ENCODE data around the gene SPEG.
A peak's percentile ranks its signal among the peaks of the same experiment; 100 is the strongest.
"Not testable (repeated sequence)": the region's sequence is repeated elsewhere in the genome, so short reads cannot be mapped to it uniquely, and the experiment has no call there.

The SPEG gene

DNA sequence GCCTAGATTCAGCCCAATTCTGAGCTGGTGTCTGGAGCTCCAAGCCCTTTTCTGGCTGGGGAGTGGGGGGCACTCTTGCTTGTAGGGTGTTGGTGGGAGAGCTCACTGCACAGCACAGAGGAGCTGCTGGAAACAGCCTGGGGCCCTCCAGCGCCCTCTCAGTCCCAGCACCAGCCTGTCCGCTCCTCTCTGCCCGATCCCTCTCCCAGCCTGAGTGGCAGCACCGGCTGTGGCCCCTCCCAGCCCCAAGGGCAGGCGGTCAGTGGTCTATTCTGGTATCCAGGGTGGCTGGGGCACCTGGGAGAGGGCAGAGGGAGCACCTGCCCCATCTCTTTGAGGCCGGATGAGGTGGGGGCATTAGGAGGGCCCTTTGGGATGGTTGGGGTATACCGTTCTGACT is 29.7 kb upstream of the SPEG start:
- no peak overlapping the region for H3K9ac ChIP-seq (ENCODE audit: low read length in 5 of 5)
- H3K9me3 ChIP-seq (ENCODE audit: control insufficient read depth in 5 of 5, low read length in 5 of 5): no peaks in the 10 kb centered on the region
- H3K36me3 ChIP-seq (ENCODE audit: control insufficient read depth in 5 of 5, insufficient read depth in 5 of 5, low read length in 5 of 5): no peaks in the 10 kb centered on the region
- no peak overlapping the region for H3K27ac ChIP-seq (ENCODE audit: low read depth, low read length)
- peaks cover 0 to 4% (median 2%) of the 10 kb centered on the region in 5 donors for H3K27me3 ChIP-seq (ENCODE audit: control insufficient read depth in 5 of 5, insufficient read depth in 4 of 5, low read length in 5 of 5)
- no peak overlapping the region for H3K4me3 ChIP-seq (ENCODE audit: low read depth in 1 of 5, low read length in 5 of 5)
- peaks cover 0 to 12% (median 0%) of the 10 kb centered on the region in 5 donors for H3K4me1 ChIP-seq (ENCODE audit: control insufficient read depth in 5 of 5, insufficient read depth in 5 of 5, low read length in 5 of 5)

- Histone ChIP-seq H3K36me3 (ENCODE audit: control insufficient read depth in 5 of 5, insufficient read depth in 5 of 5, low read length in 5 of 5) (no peaks in the 10 kb centered on the region), H3K9ac (ENCODE audit: low read length in 5 of 5) (peak overlapping the region in 1 of 5 donors; percentile 29), H3K27me3 (ENCODE audit: control insufficient read depth in 5 of 5, insufficient read depth in 4 of 5, low read length in 5 of 5) (peaks cover 0 to 4% (median 2%) of the 10 kb centered on the region in 5 donors), H3K27ac (ENCODE audit: low read depth, low read length) (no peak overlapping the region), H3K4me3 (ENCODE audit: low read depth in 1 of 5, low read length in 5 of 5) (no peak overlapping the region), H3K4me1 (ENCODE audit: control insufficient read depth in 5 of 5, insufficient read depth in 5 of 5, low read length in 5 of 5) (peaks cover 0 to 12% (median 0%) of the 10 kb centered on the region in 5 donors), H3K9me3 (ENCODE audit: control insufficient read depth in 5 of 5, low read length in 5 of 5) (no peaks in the 10 kb centered on the region)
Measured at GRCh38 chr2:219405451-219405850, 29.2 kb upstream of the SPEG start.

GRCh38 chr2:219405958-219406860 is 28.4 kb upstream of the SPEG start:
- H3K9ac ChIP-seq (ENCODE audit: low read length in 5 of 5): no peak overlapping the region
- H3K9me3 ChIP-seq (ENCODE audit: control insufficient read depth in 5 of 5, low read length in 5 of 5): no peaks in the 10 kb centered on the region
- H3K27ac ChIP-seq (ENCODE audit: low read depth, low read length): no peak overlapping the region
- peaks cover 0 to 12% (median 0%) of the 10 kb centered on the region in 5 donors for H3K4me1 ChIP-seq (ENCODE audit: control insufficient read depth in 5 of 5, insufficient read depth in 5 of 5, low read length in 5 of 5)
- no peak overlapping the region for H3K4me3 ChIP-seq (ENCODE audit: low read depth in 1 of 5, low read length in 5 of 5)
- no peaks in the 10 kb centered on the region for H3K36me3 ChIP-seq (ENCODE audit: control insufficient read depth in 5 of 5, insufficient read depth in 5 of 5, low read length in 5 of 5)
- H3K27me3 ChIP-seq (ENCODE audit: control insufficient read depth in 5 of 5, insufficient read depth in 4 of 5, low read length in 5 of 5): peaks cover 0 to 4% (median 2%) of the 10 kb centered on the region in 5 donors

GRCh38 chr2:219406861-219407230 is 27.8 kb upstream of the SPEG start:
- peaks cover 0 to 10% (median 0%) of the 10 kb centered on the region in 5 donors for H3K4me1 ChIP-seq (ENCODE audit: control insufficient read depth in 5 of 5, insufficient read depth in 5 of 5, low read length in 5 of 5)
- no peak overlapping the region for H3K4me3 ChIP-seq (ENCODE audit: low read depth in 1 of 5, low read length in 5 of 5)
- H3K27me3 ChIP-seq (ENCODE audit: control insufficient read depth in 5 of 5, insufficient read depth in 4 of 5, low read length in 5 of 5): peaks cover 0 to 5% (median 3%) of the 10 kb centered on the region in 5 donors

DNA sequence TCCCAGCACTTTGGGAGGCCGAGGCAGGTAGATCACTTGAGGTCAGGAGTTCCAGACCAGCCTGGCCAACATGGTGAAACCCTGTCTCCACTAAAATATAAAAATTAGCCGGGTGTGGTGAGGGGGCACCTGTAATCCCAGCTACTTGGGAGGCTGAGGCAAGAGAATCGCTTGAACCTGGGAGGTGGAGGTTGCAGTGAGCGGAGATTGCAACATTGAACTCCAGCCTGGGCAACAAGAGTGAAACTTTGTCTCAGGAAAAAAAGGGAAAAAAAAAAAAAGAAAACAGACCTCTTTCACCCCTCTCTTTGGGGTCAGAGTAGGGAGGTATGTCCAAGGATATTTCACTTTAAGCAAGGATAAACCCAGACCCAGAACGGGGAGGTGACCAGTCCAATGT is 27.3 kb upstream of the SPEG start:
- not testable (repeated sequence) for H3K9ac ChIP-seq (ENCODE audit: low read length in 5 of 5); H3K27me3 ChIP-seq (ENCODE audit: control insufficient read depth in 5 of 5, insufficient read depth in 4 of 5, low read length in 5 of 5); H3K4me3 ChIP-seq (ENCODE audit: low read depth in 1 of 5, low read length in 5 of 5); H3K4me1 ChIP-seq (ENCODE audit: control insufficient read depth in 5 of 5, insufficient read depth in 5 of 5, low read length in 5 of 5); H3K36me3 ChIP-seq (ENCODE audit: control insufficient read depth in 5 of 5, insufficient read depth in 5 of 5, low read length in 5 of 5); H3K9me3 ChIP-seq (ENCODE audit: control insufficient read depth in 5 of 5, low read length in 5 of 5); H3K27ac ChIP-seq (ENCODE audit: low read depth, low read length)

More at GRCh38 chr2:219406861-219407230, 27.8 kb upstream of the SPEG start:
- Histone ChIP-seq H3K27ac (ENCODE audit: low read depth, low read length) (no peak overlapping the region), H3K9ac (ENCODE audit: low read length in 5 of 5) (no peak overlapping the region), H3K9me3 (ENCODE audit: control insufficient read depth in 5 of 5, low read length in 5 of 5) (no peaks in the 10 kb centered on the region), H3K36me3 (ENCODE audit: control insufficient read depth in 5 of 5, insufficient read depth in 5 of 5, low read length in 5 of 5) (no peaks in the 10 kb centered on the region)

GRCh38 chr2:219408204-219408603 is 26.4 kb upstream of the SPEG start:
- H3K27me3 ChIP-seq (ENCODE audit: control insufficient read depth in 5 of 5, insufficient read depth in 4 of 5, low read length in 5 of 5): peaks cover 0 to 6% (median 3%) of the 10 kb centered on the region in 5 donors
- no peaks in the 10 kb centered on the region for H3K36me3 ChIP-seq (ENCODE audit: control insufficient read depth in 5 of 5, insufficient read depth in 5 of 5, low read length in 5 of 5)
- H3K9me3 ChIP-seq (ENCODE audit: control insufficient read depth in 5 of 5, low read length in 5 of 5): peaks cover 0 to 6% (median 2%) of the 10 kb centered on the region in 5 donors
- H3K4me3 ChIP-seq (ENCODE audit: low read depth in 1 of 5, low read length in 5 of 5): no peak overlapping the region
- no peak overlapping the region for H3K27ac ChIP-seq (ENCODE audit: low read depth, low read length)
- no peaks in the 10 kb centered on the region for H3K4me1 ChIP-seq (ENCODE audit: control insufficient read depth in 5 of 5, insufficient read depth in 5 of 5, low read length in 5 of 5)
- H3K9ac ChIP-seq (ENCODE audit: low read length in 5 of 5): no peak overlapping the region

DNA sequence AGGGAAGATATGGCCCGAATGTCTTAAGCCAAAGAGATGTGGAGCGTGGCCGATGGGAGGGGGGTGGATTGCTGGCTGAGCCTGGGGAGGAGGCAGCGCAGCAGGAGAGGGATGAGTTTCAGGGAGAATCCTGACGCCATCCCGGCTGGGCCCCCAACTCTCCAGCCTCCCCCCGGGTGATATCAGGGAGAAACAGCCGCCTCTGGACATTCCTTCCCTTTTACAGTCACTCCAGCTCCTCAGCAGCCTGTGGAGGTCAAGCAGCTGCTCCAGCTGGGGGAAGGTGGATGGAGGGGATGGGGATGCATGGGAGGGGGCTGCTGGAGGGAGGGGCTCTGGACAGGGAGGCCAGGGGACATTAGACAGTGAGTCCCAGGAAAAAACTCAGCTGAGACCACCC is 26.0 kb upstream of the SPEG start:
- peaks cover 0 to 6% (median 4%) of the 10 kb centered on the region in 5 donors for H3K27me3 ChIP-seq (ENCODE audit: control insufficient read depth in 5 of 5, insufficient read depth in 4 of 5, low read length in 5 of 5)
- H3K27ac ChIP-seq (ENCODE audit: low read depth, low read length): no peak overlapping the region
- H3K4me1 ChIP-seq (ENCODE audit: control insufficient read depth in 5 of 5, insufficient read depth in 5 of 5, low read length in 5 of 5): no peaks in the 10 kb centered on the region
- no peak overlapping the region for H3K9ac ChIP-seq (ENCODE audit: low read length in 5 of 5)
- H3K4me3 ChIP-seq (ENCODE audit: low read depth in 1 of 5, low read length in 5 of 5): no peak overlapping the region
- peaks cover 0 to 8% (median 4%) of the 10 kb centered on the region in 5 donors for H3K9me3 ChIP-seq (ENCODE audit: control insufficient read depth in 5 of 5, low read length in 5 of 5)
- H3K36me3 ChIP-seq (ENCODE audit: control insufficient read depth in 5 of 5, insufficient read depth in 5 of 5, low read length in 5 of 5): no peaks in the 10 kb centered on the region

DNA sequence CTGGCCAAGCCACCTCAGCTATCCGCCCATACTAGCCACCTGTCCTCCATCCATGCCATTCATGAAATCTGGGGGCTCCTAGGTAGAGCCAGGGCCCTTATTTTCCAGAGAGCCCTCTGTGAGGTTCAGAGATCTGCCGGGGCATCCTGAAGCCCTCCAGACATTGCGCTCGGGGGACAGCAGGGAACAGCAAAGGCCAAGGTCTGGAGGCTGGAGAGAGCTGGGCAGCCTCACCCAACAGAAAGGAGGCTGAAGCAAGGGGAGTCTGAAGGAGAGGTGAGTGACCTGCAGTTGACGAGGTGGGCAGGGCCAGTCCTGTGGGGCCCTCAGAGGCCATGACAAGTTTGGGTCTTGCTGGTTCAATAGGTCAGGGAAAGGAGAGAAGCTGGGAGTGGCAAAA is 25.0 kb upstream of the SPEG start:
- Histone ChIP-seq H3K9ac (ENCODE audit: low read length in 5 of 5) (no peak overlapping the region), H3K36me3 (ENCODE audit: control insufficient read depth in 5 of 5, insufficient read depth in 5 of 5, low read length in 5 of 5) (no peaks in the 10 kb centered on the region), H3K27ac (ENCODE audit: low read depth, low read length) (no peak overlapping the region), H3K4me3 (ENCODE audit: low read depth in 1 of 5, low read length in 5 of 5) (no peak overlapping the region), H3K27me3 (ENCODE audit: control insufficient read depth in 5 of 5, insufficient read depth in 4 of 5, low read length in 5 of 5) (peaks cover 0 to 6% (median 2%) of the 10 kb centered on the region in 5 donors), H3K4me1 (ENCODE audit: control insufficient read depth in 5 of 5, insufficient read depth in 5 of 5, low read length in 5 of 5) (no peaks in the 10 kb centered on the region), H3K9me3 (ENCODE audit: control insufficient read depth in 5 of 5, low read length in 5 of 5) (peaks cover 0 to 8% (median 4%) of the 10 kb centered on the region in 5 donors)

GRCh38 chr2:219410390-219410789 is 24.3 kb upstream of the SPEG start:
- H3K27me3 ChIP-seq (ENCODE audit: control insufficient read depth in 5 of 5, insufficient read depth in 4 of 5, low read length in 5 of 5): peaks cover 0 to 4% (median 2%) of the 10 kb centered on the region in 5 donors
- no peak overlapping the region for H3K9ac ChIP-seq (ENCODE audit: low read length in 5 of 5)
- H3K36me3 ChIP-seq (ENCODE audit: control insufficient read depth in 5 of 5, insufficient read depth in 5 of 5, low read length in 5 of 5): no peaks in the 10 kb centered on the region
- no peak overlapping the region for H3K27ac ChIP-seq (ENCODE audit: low read depth, low read length)
- peaks cover 0 to 8% (median 4%) of the 10 kb centered on the region in 5 donors for H3K9me3 ChIP-seq (ENCODE audit: control insufficient read depth in 5 of 5, low read length in 5 of 5)
- no peak overlapping the region for H3K4me3 ChIP-seq (ENCODE audit: low read depth in 1 of 5, low read length in 5 of 5)
- H3K4me1 ChIP-seq (ENCODE audit: control insufficient read depth in 5 of 5, insufficient read depth in 5 of 5, low read length in 5 of 5): no peaks in the 10 kb centered on the region

- Histone ChIP-seq H3K36me3 (ENCODE audit: control insufficient read depth in 5 of 5, insufficient read depth in 5 of 5, low read length in 5 of 5) (no peaks in the 10 kb centered on the region), H3K27ac (ENCODE audit: low read depth, low read length) (no peak overlapping the region), H3K4me3 (ENCODE audit: low read depth in 1 of 5, low read length in 5 of 5) (no peak overlapping the region), H3K9me3 (ENCODE audit: control insufficient read depth in 5 of 5, low read length in 5 of 5) (peaks cover 0 to 8% (median 4%) of the 10 kb centered on the region in 5 donors), H3K9ac (ENCODE audit: low read length in 5 of 5) (no peak overlapping the region), H3K4me1 (ENCODE audit: control insufficient read depth in 5 of 5, insufficient read depth in 5 of 5, low read length in 5 of 5) (peaks cover 0 to 9% (median 3%) of the 10 kb centered on the region in 5 donors), H3K27me3 (ENCODE audit: control insufficient read depth in 5 of 5, insufficient read depth in 4 of 5, low read length in 5 of 5) (peaks cover 8 to 26% (median 15%) of the 10 kb centered on the region in 5 donors)
Measured at GRCh38 chr2:219414857-219415256, 19.8 kb upstream of the SPEG start.

Data from subcutaneous abdominal adipose tissue (tissue), 5 donors.